Epidermal melanocyte (primary cell): ENCODE results near the gene INPP5K.
A peak's percentile ranks its signal among the peaks of the same experiment; 100 is the strongest.
"Not testable (repeated sequence)": the region's sequence is repeated elsewhere in the genome, so short reads cannot be mapped to it uniquely, and the experiment has no call there.

Experiments
- DNase-seq: peaks from one replicate; pipeline ENCODE4 v3.0.0; 2011; ENCODE audit warnings: low spot score; ENCODE audit not compliant: insufficient read length

The INPP5K gene

GRCh38 chr17:1467898-1468492, 48.4 kb downstream of the INPP5K start:
- no peak for DNase-seq

DNA sequence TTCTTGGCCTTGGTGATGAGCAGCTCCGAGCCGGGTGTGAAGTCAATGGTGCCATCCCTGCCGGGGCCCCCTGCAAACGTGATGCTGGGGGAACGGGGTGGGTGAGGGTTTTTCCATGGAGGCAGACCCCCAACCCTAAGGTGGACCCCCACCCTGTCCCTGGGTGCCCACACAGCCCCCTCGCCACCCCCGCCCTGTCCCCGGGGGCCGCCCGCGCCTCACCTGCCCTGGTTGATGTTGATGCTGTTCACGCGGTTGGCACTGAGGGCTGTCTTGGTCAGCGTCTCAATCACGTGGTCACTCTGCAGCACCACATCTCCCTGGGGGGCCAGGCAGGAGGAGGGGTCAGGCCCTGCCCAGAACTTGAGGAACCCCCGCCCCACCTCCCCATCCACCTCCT, 49.2 kb downstream of the INPP5K start:
- DNase-seq = peak; percentile 5

DNA sequence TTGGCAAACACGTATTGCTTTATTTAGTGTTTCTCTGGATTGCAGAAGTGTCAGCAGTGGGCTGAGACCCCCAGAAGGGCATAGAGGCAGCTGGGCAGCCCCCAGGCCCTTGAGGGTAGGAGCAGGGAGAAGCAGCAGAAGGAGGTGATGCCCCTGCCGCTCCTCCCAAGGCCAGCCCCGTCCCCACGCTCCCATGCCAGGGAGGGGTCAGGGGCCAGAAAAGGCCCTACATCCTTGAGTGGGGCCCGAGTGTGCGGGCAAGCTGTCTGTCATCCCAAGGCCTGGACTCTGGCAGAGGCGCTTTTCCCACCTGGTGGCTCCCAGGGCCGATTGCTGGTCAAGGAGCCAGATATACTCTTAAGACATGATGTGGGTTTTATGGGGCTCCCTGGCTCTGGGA, 52.2 kb downstream of the INPP5K start:
- DNase-seq = peak; percentile 10

DNA sequence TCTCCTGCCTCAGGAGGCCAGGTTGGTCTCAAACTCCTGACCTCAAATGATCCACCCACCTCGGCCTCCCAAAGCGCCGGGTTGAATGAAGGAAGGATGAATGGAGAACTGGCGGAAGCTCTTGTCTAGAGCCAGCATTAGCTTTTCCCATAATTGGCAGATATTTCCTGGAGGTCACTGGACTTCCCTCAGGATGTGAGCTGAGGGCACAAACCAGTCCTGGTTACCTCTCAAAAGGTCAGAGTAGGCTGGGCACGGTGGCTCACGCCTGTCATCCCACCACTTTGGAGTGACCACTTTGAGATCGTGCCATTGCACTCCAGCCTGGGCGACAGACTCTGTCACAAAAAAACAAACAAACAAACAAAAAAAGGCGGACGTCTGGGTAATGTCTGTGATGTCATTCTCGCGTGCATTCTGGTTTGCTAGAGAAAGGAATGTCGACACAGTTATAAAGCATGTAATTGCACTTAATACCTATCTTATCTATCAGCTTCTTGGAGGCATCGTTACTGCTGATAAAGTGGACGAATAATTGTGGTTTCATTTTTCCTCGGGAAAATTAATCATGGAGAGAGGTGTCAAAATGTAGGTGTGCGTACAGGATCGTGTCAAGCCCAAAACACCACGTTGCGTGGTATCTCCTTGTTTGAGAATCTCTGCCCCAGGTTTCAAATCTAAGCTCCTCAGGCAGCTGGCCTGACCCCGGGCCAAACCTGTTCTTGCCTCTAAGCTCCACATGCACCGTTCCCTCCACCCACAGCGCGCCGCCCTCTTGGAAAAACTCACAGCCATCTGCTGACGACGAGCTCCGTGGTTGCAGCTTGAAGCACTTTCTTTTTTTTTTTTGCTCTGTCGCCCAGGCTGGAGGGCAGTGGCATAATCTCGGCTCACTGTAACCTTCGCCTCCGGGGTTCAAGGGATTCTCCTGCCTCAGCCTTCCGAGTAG, 54.0 kb downstream of the INPP5K start:
- peak; percentile 8 for DNase-seq

- DNase-seq = peak; percentile 9
These were observed 55.0 kb downstream of the INPP5K start for GRCh38 chr17:1461198-1461944.

DNA sequence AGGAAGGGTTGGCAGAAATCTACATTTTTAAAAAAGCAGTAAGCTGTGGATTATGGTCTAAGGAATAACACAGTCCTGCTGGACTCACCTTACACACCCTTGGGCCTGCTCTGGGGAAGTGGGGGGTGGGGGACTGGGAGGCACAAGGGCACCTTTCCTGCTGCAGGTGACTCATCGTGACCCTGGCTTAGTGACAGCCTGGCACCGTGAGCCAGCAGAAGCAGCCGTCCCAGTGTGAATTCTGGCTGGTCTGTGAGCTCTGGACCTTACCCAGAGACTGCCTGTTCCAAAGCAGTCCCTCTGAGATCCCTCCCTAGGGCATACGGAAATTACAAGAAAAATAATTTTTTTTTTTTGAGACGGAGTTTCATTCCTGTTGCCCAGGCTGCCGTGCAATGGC, 56.2 kb downstream of the INPP5K start:
- peak; percentile 15 for DNase-seq

DNA sequence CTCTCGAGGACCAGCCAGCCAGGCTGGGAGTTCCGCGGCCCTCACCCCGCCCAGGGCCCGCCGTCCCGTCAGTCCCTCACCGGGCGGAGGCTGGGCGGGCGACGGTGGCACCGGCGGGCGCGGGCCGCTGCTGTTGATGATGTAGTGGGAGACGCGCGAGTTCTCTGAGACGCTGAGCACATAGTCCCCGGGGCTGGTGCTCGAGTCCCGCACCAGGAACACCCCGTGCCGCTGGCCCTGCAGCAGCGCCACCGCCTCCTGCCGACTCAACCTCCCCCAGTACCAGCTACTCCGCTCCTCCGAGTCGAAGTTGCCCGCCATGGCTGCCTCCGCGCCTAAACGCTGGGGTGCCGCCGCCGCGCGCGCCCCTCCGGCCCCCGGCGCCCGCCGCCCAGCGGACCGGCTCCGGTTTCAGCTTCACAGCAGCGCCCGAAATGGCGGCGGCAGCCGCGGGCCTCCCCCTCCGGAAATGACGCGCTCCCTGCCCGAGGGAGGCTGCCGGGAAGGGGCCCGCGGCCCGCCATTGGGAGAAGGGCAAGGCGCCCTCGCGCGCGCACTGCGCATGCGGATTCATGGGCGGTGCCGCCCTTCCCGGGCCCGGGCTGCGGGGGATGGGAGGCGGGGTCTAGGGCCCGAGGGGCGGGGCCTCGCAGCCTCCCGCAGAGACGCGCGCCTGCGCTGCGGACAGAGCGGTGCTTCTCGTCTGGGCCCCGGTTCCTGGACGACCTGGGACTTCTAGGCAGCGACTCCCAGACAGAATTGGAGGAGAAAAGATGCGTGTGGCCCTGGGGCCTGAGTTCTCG, 60.4 kb downstream of the INPP5K start, which contains the start of gene CRK:
TSS of gene CRK (minus strand) at position 436 of the 803 bp plus-strand sequence. CDS start at position 321, 115 bp downstream.
- peak; percentile 98 for DNase-seq

- DNase-seq = peak; percentile 72
These were observed 61.1 kb downstream of the INPP5K start for GRCh38 chr17:1455291-1455796.

DNA sequence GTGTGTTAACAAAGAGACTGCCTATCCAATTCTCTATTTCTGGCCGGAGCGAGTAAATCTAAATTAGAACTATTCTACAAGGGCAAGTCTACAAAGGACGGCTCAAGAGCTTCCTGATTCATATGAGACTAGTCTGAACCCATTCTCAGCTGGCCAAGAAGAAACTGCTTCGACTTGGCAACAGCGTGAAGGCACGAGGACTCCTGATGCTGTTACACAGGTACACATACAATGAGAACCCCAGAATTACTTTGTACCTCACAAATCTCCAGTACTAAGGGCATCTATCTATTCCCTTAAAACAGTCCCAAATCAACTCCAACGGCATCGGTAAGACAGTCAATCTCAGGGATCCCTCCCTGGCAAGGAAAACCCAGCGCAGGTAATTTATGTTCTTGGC, 61.9 kb downstream of the INPP5K start:
- DNase-seq = peak; percentile 13

DNA sequence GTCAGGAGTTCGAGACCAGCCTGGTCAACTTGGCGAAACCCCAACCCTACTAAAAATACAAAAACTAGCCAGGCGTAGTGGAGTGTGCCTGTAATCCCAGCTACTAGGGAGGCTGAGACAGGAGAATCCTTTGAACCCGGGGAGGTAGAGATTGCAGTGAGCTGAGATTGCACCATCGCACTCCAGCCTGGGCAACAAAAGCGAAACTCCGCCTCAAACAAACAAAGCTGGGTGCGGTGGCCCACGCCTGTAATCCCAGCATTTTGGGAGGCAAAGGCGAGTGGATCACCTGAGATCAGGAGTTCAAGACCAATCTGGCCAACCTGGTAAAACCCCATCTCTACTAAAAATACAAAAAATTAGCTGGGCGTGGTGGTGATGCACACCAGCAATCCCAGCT, 62.7 kb downstream of the INPP5K start:
- DNase-seq = not testable (repeated sequence)

- DNase-seq = no peak
These were observed 63.6 kb downstream of the INPP5K start for GRCh38 chr17:1452836-1453235.

DNA sequence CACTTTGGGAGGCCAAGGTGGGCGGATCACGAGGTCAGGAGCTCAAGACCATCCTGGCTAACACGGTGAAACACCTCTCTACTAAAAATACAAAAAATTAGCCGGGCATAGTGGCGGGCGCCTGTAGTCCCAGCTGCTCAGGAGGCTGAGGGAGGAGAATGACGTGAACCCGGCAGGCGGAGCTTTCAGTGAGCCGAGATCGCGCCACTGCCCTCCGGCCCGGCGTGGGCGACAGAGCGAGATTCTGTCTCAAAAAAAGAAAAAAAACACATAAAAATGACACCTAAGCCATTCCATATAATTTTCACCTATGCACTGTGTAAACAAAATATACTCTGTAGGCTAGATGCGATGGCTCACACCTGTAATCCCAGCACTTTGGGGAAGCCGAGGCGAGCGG, 66.2 kb downstream of the INPP5K start:
- DNase-seq = not testable (repeated sequence)

- no peak for DNase-seq
These were observed 66.9 kb downstream of the INPP5K start for GRCh38 chr17:1449412-1449967.

- peak; percentile 32 for DNase-seq
These were observed 69.4 kb downstream of the INPP5K start for GRCh38 chr17:1447052-1447451.

- peak; percentile 7 for DNase-seq
These were observed 70.2 kb downstream of the INPP5K start for GRCh38 chr17:1446201-1446600.

DNA sequence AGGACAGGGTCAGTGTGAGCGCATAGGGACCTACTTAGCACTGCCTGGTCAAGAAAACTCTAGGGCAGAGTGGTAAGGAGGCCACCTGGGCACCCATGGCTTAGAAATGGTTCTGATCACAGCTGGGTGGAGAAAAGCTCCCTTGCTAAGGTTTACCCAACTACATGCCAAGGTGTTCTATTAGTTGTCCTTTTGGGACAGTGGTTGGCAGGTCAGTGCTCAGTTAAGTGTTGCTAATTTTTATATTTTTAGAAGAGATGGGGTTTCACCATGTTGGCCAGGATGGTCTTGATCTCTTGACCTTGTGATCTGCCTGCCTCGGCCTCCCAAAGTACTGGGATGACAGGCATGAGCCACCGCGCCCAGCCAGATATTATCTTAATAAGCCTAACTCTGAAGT, 70.7 kb downstream of the INPP5K start:
- DNase-seq = not testable (repeated sequence)
